HCT116 (cell line): Measurements from ENCODE around the gene HMGXB4. TPM values are rescaled to one million over a fixed set of nuclear protein-coding genes. Genes with fewer than 3 reads are reported as not detected.

Experiments
- ATAC-seq: fragments of 200-7000 bp; cut with Tn5 transposase; 2 replicates; pipeline ENCODE4 v1.9.1; 2020; ENCODE audit warnings: mild to moderate bottlenecking, moderate library complexity
- BruUV-seq: library from RNA; stranded (reverse); fragments of 400-500 nt; replicated peaks from 2 replicates; lab custom pipeline; 2021; lab: Mats Ljungman, UMichigan
- CTCF ChIA-PET: fragments of 300-600 bp; sonication (Branson Sonifier 250); formaldehyde crosslinking; loops from one replicate; lab custom pipeline; 2021; ENCODE audit warnings: antibody characterized with exemption; lab: Charles Lee
- POLR2A ChIA-PET: fragments of 300-600, 350-600 bp; sonication (Branson Sonifier 250); formaldehyde crosslinking; loops from one replicate; lab custom pipeline; 2021; ENCODE audit warnings: antibody characterized with exemption; lab: Charles Lee
- RAD21 ChIA-PET, 2 experiments: fragments of 300-600 bp; sonication (Branson Sonifier 250); formaldehyde crosslinking; loops; one replicate each; lab custom pipeline; 2023; ENCODE audit warnings: low total read pairs in 2 of 2; ENCODE audit not compliant: uncharacterized antibody in 2 of 2, unreplicated experiment in 2 of 2, low non-redundant PET in 1 of 2; lab: Charles Lee
- DNase-seq: peaks from one replicate; pipeline ENCODE4 v3.0.0-alpha.2; 2010; ENCODE audit warnings: low read depth, low spot score
- H2AFZ ChIP-seq: fragments of 200-600 bp; shearing (Covaris generic), sonication (generic); 2 replicates; pipeline ENCODE4 v1.6.1; 2017; ENCODE audit warnings: low read depth, mixed run types, mixed read lengths, antibody characterized with exemption, low read length; ENCODE audit not compliant: poor library complexity, severe bottlenecking
- H3K27ac ChIP-seq: 2 replicates; pipeline ENCODE4 v1.5.1; 2012; ENCODE audit warnings: low read depth, low read length
- H3K27me3 ChIP-seq: fragments of 200-600 bp; sonication (generic); 2 replicates; pipeline ENCODE4 v1.6.1; 2016; ENCODE audit warnings: mixed run types, low read length, mixed read lengths; ENCODE audit not compliant: insufficient read depth
- H3K36me3 ChIP-seq, 2 experiments: fragments of 200-500 bp in 1 of 2; fragments of 200-600 bp in 1 of 2; sonication (Bioruptor generic) in 1 of 2; sonication (generic) in 1 of 2; 2 replicates each; pipeline versions ENCODE4 v1.5.1 to v1.6.1; 2014 to 2016; ENCODE audit warnings: low read length in 2 of 2, inconsistent platforms in 1 of 2, mixed read lengths in 1 of 2, mixed run types in 1 of 2; ENCODE audit not compliant: insufficient read depth in 2 of 2, control insufficient read depth in 1 of 2
- H3K4me1 ChIP-seq, 2 experiments: fragments of 200-600 bp in 1 of 2; sonication (generic) in 1 of 2; 2 replicates each; pipeline versions ENCODE4 v1.5.1 to v1.6.1; 2012 to 2017; ENCODE audit warnings: low read length in 2 of 2, inconsistent platforms in 1 of 2, mild to moderate bottlenecking in 1 of 2, mixed read lengths in 1 of 2, mixed run types in 1 of 2, moderate library complexity in 1 of 2; ENCODE audit not compliant: insufficient read depth in 2 of 2, control insufficient read depth in 1 of 2
- H3K4me2 ChIP-seq: fragments of 200-600 bp; sonication (generic); 2 replicates; pipeline ENCODE4 v1.6.1; 2017; ENCODE audit warnings: mixed run types, low read length, mixed read lengths
- H3K4me3 ChIP-seq, 2 experiments: fragments of 200-600 bp in 1 of 2; sonication (generic) in 1 of 2; replicated peaks in 1 of 2; 2 replicates each; pipeline ENCODE4 v1.5.1; 2011 to 2016; ENCODE audit warnings: low read length in 2 of 2, control low read depth in 1 of 2, low read depth in 1 of 2, mild to moderate bottlenecking in 1 of 2, mixed read lengths in 1 of 2, mixed run types in 1 of 2
- H3K79me2 ChIP-seq: fragments of 200-600 bp; sonication (generic); 2 replicates; pipeline ENCODE4 v1.6.1; 2017; ENCODE audit warnings: mild to moderate bottlenecking, mixed run types, low read length, moderate library complexity, mixed read lengths; ENCODE audit not compliant: insufficient read depth
- H3K9ac ChIP-seq: fragments of 200-600 bp; sonication (generic); 2 replicates; pipeline ENCODE4 v1.6.1; 2016; ENCODE audit warnings: low read length, mixed read lengths
- H3K9me2 ChIP-seq: fragments of 200-600 bp; sonication (generic), shearing (Covaris generic); 2 replicates; pipeline ENCODE4 v1.6.1; 2017; ENCODE audit warnings: mixed run types, mild to moderate bottlenecking, moderate library complexity; ENCODE audit not compliant: insufficient read depth
- H3K9me3 ChIP-seq, 2 experiments: fragments of 200-500 bp in 1 of 2; fragments of 200-600 bp in 1 of 2; sonication (Bioruptor generic) in 1 of 2; sonication (generic) in 1 of 2; 2 replicates each; pipeline ENCODE4 v1.6.1; 2014 to 2017; ENCODE audit warnings: low read length in 2 of 2, mixed read lengths in 2 of 2, inconsistent platforms in 1 of 2, low read depth in 1 of 2, mild to moderate bottlenecking in 1 of 2, mixed run types in 1 of 2, moderate library complexity in 1 of 2; ENCODE audit not compliant: control insufficient read depth in 1 of 2, insufficient read depth in 1 of 2
- H4K20me1 ChIP-seq: fragments of 200-600 bp; sonication (generic), shearing (Covaris generic); 2 replicates; pipeline ENCODE4 v1.6.1; 2017; ENCODE audit warnings: mixed run types, mild to moderate bottlenecking, moderate library complexity; ENCODE audit not compliant: insufficient read depth
- ATF3 ChIP-seq: IDR thresholded peaks from 2 replicates; pipeline ENCODE4 v1.6.1; 2012
- CEBPB ChIP-seq: IDR thresholded peaks from 2 replicates; pipeline ENCODE4 v1.6.1; 2012; ENCODE audit warnings: low read depth
- CTCF ChIP-seq, 3 experiments: fragments of 200-600 bp in 1 of 3; sonication (generic) in 1 of 3; IDR thresholded peaks in 2 of 3; conservative IDR thresholded peaks in 1 of 3; 2 replicates each; pipeline ENCODE4 v1.5.1; 2012 to 2017; ENCODE audit warnings: low read depth in 2 of 3, low read length in 2 of 3, antibody characterized with exemption in 1 of 3, borderline replicate concordance in 1 of 3, control low read depth in 1 of 3, mild to moderate bottlenecking in 1 of 3, mixed read lengths in 1 of 3, mixed run types in 1 of 3, moderate library complexity in 1 of 3; ENCODE audit not compliant: insufficient read depth in 1 of 3
- EGR1 ChIP-seq: IDR thresholded peaks from 2 replicates; pipeline ENCODE4 v1.6.1; 2012; ENCODE audit warnings: low read depth
- ELF1 ChIP-seq: IDR thresholded peaks from 2 replicates; pipeline ENCODE4 v1.6.1; 2012; ENCODE audit warnings: low read depth, borderline replicate concordance
- EZH2 ChIP-seq: fragments of 200-600 bp; sonication (generic); IDR thresholded peaks from 2 replicates; pipeline ENCODE4 v1.6.1; 2017; ENCODE audit warnings: antibody characterized with exemption, mixed run types
- EZH2phosphoT487 ChIP-seq: fragments of 200-600 bp; IDR thresholded peaks from 2 replicates; pipeline ENCODE4 v1.6.1; 2018; ENCODE audit warnings: antibody characterized with exemption, borderline replicate concordance
- JUND ChIP-seq: IDR thresholded peaks from 2 replicates; pipeline ENCODE4 v1.6.1; 2012
- POLR2A ChIP-seq: IDR thresholded peaks from 2 replicates; pipeline ENCODE4 v1.7.0; 2011; ENCODE audit warnings: borderline replicate concordance; ENCODE audit not compliant: insufficient read depth, insufficient read length; ENCODE audit errors: extremely low read depth
- POLR2AphosphoS5 ChIP-seq: IDR thresholded peaks from 2 replicates; pipeline ENCODE4 v1.6.1; 2011; ENCODE audit warnings: mild to moderate bottlenecking, low read depth, low read length, moderate library complexity
- RAD21 ChIP-seq: IDR thresholded peaks from 2 replicates; pipeline ENCODE4 v1.6.1; 2012; ENCODE audit warnings: low read depth, mild to moderate bottlenecking
- SIN3A ChIP-seq: IDR thresholded peaks from 2 replicates; pipeline ENCODE4 v1.6.1; 2012; ENCODE audit warnings: low read depth
- SP1 ChIP-seq: IDR thresholded peaks from 2 replicates; pipeline ENCODE4 v1.6.1; 2012; ENCODE audit warnings: low read depth
- SRF ChIP-seq: IDR thresholded peaks from 2 replicates; pipeline ENCODE4 v1.6.1; 2012; ENCODE audit warnings: low read depth
- TCF7L2 ChIP-seq: IDR thresholded peaks from 2 replicates; pipeline ENCODE4 v1.7.0; 2011; ENCODE audit warnings: borderline replicate concordance, inconsistent platforms; ENCODE audit not compliant: insufficient read depth, insufficient read length; ENCODE audit errors: extremely low read depth
- YY1 ChIP-seq: IDR thresholded peaks from 2 replicates; pipeline ENCODE4 v1.6.1; 2011; ENCODE audit warnings: low read length, low read depth, moderate library complexity, mild to moderate bottlenecking; ENCODE audit not compliant: insufficient replicate concordance; ENCODE audit errors: extremely low read depth
- ZBTB33 ChIP-seq: IDR thresholded peaks from 2 replicates; pipeline ENCODE4 v1.6.1; 2011; ENCODE audit warnings: mild to moderate bottlenecking, low read length, moderate library complexity; ENCODE audit not compliant: insufficient replicate concordance; ENCODE audit errors: extremely low read depth
- ZNF274 ChIP-seq: fragments of 200-500 bp; sonication (Bioruptor generic); IDR thresholded peaks from 2 replicates; pipeline ENCODE4 v1.6.1; 2014; ENCODE audit warnings: mild to moderate bottlenecking, low read depth, low read length, inconsistent platforms
- intact Hi-C: fragments of 100-400 bp; cut with micrococcal nuclease; formaldehyde crosslinking; loops from 2 replicates; pipeline ENCODE4 v1.10.0; 2022
- total RNA-seq: library from RNA; stranded (reverse); gene quantifications from one replicate; pipeline ENCODE4 v1.2.1, GENCODE V29; 2021; ENCODE audit not compliant: unreplicated experiment

HMGXB4 gene
- total RNA-seq, 1 experiment from 2014 or later = 36.7 TPM

- H3K9me3 ChIP-seq = no peaks in the 10 kb centered on the region
- POLR2A ChIA-PET = no interaction called here
- H3K27me3 ChIP-seq = no peaks in the 10 kb centered on the region
- peak overlapping the region; percentile 59 for H3K9ac ChIP-seq
- H4K20me1 ChIP-seq = no peaks in the 10 kb centered on the region
- H3K4me1 ChIP-seq = peaks cover 0 to 20% of the 10 kb centered on the region in 2 experiments; a peak in 2 of 4 replicates
- H3K27ac ChIP-seq = no peak overlapping the region
- H3K36me3 ChIP-seq = no peaks in the 10 kb centered on the region
- DNase-seq (no peak), ATAC-seq (no peak)
- RAD21 ChIA-PET = no interaction called here
- peak overlapping the region; percentile 82 for H2AFZ ChIP-seq
- TSS peak; percentile 76 for BruUV-seq
- TF ChIP-seq TCF7L2 (no peak), ZNF274 (no peak), CTCF (IDR thresholded peaks at IDR 0.05 in 2 of 3, conservative IDR thresholded peaks at IDR 0.05 in 1 of 3; ENCODE audit: borderline replicate concordance in 1 of 3, insufficient read depth in 1 of 3, low read depth in 2 of 3, low read length in 2 of 3) (no peak), POLR2AphosphoS5 (no peak), SRF (no peak), SIN3A (no peak), RAD21 (no peak), ELF1 (no peak), ZBTB33 (no peak), CEBPB (no peak), EGR1 (no peak), EZH2 (no peak), JUND (no peak), POLR2A (no peak), SP1 (no peak), YY1 (no peak), EZH2phosphoT487 (no peak), ATF3 (no peak)
- TF ChIP-seq, all 23 proteins: peak for 0
- peak overlapping the region; percentile 78 for H3K4me2 ChIP-seq
- no peaks in the 10 kb centered on the region for H3K9me2 ChIP-seq
- intact Hi-C loops = loop anchor here (2.0 to 10.0 kb wide), 3 partner anchors 74 to 1928 kb away; no protein-coding TSS in a partner anchor
- H3K4me3 ChIP-seq = peak overlapping the region; percentile 49 to 64
- CTCF ChIA-PET = interaction anchor here (1.4 to 2.9 kb wide), 4 partner anchors 9 to 187 kb away, joined by 7 to 33 read pairs (median 12); no protein-coding TSS in a partner anchor
- H3K79me2 ChIP-seq = peaks cover 28% of the 10 kb centered on the region; the same call in 1 of the 2 replicates
These were observed 26.9 kb upstream of the HMGXB4 start for GRCh38 chr22:35230417-35230816.
